OCI-M2 (cell line): Measurements from ENCODE around the gene LYRM2.
"Not testable (repeated sequence)": the region's sequence is repeated elsewhere in the genome, so short reads cannot be mapped to it uniquely, and the experiment has no call there.

ENCODE experiments used
- DNase-seq: peaks from one replicate; lab custom pipeline; 2025; ENCODE audit not compliant: unreplicated experiment; lab: John Stamatoyannopoulos, UW

Gene LYRM2

GRCh38 chr6:89649682-89650081 is 11.1 kb upstream of the LYRM2 start:
- no peak for DNase-seq

DNA sequence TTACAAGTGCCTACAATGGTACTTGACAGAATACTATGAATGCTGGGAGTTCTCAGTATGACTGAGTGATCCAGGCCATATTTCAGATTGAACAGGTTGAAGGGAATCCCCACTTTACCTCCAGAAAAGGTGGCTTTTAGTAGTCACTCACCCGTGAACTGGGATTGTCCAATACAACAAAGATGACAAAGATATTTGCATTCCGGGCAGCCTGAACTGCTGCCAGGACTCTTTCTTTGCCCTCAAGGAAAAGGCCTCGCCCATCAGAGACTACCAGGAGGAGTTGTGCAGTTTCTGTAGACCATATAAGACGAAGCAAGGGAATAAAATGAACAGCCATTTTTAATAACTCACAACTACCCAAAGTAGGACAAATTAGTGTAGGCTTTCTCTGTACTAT is 6.3 kb upstream of the LYRM2 start:
- DNase-seq = no peak

GRCh38 chr6:89643406-89643805 is 4.9 kb upstream of the LYRM2 start:
- DNase-seq = no peak

GRCh38 chr6:89642956-89643355 is 4.4 kb upstream of the LYRM2 start:
- DNase-seq = no peak

DNA sequence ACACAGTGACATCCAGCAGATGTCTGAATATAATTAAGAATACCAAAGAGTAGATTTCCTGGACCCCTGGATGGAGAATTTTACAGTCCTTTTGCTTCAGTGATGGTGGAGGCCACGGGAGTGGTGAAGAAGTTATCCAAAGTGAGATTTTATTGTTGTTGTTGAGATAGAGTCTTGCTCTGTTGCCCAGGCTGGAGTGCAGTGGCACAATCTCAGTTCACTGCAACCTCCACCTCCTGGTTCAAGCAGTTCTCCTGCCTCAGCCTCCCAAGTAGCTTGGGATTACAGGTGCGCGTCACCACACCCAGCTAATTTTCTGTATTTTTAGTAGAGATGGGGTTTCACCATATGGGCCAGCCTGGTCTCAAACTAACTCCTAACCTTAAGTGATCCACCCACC is 3.0 kb upstream of the LYRM2 start:
- DNase-seq = not testable (repeated sequence)

GRCh38 chr6:89640804-89641203 is 2.3 kb upstream of the LYRM2 start:
- DNase-seq = no peak

DNA sequence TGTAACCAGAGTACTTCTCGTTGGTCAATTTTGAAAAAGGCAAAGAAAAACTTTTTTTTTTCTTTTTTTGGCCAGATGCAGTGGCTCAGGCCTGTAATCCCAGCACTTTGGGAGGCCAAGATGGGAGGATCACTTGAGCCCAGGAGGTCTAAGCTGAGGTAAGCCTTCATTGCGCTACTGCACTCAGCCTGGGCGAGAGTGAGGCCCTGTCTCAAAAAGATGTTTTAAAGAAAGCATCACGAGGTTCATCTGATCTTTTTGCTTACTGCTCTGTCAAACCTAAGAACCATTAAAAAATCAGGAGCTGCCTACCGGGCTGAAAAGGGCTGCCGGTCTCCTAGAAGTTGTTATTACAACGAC is 607 bp downstream of the LYRM2 start:
- DNase-seq = no peak

GRCh38 chr6:89636412-89636811 is 2.1 kb downstream of the LYRM2 start:
- not testable (repeated sequence) for DNase-seq

DNA sequence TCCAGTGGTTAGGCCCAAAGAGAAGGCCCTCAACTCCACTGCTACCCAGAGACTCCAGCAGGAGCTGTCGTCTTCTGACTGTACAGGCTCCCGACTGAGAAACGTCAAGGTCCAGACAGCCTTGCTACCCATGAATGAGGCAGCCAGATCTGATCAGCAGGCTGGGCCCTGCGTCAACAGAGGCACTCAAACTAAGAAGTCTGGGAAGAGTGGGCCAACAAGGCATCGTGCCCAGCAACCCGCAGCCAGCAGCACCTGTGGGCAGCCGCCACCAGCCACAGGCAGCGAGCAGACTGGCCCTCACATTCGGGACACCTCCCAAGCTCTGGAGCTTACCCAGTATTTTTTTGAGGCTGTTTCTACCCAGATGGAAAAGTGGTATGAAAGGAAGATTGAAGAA is 8.1 kb downstream of the LYRM2 start:
- DNase-seq = no peak

- DNase-seq = no peak
Observed at GRCh38 chr6:89623749-89624148, 14.8 kb downstream of the LYRM2 start.

- no peak for DNase-seq
Observed at GRCh38 chr6:89619567-89619966, 19.0 kb downstream of the LYRM2 start.

- no peak for DNase-seq
Observed at GRCh38 chr6:89618026-89618425, 20.5 kb downstream of the LYRM2 start.

GRCh38 chr6:89616531-89616930 is 22.0 kb downstream of the LYRM2 start:
- no peak for DNase-seq

DNA sequence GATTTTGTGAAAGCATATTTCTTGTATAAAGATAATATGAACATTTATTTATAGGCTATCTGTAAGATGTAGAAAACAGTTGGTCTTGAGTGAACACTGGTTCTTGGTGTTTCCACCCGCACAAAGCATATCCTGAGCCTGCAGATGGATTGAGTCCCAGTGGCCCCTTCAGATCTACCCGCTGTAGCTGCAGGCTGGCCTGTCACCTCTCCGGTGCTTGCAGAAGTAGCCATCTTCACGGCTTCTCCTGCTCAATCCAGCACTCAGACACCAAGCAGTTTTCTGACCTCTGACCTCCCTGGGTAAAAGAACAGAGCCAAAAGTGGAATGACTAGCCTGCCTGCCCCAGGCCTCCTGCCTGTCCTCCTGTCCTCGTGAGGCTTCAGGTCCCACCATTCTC is 22.7 kb downstream of the LYRM2 start:
- DNase-seq = no peak

- DNase-seq = no peak
Observed at GRCh38 chr6:89613790-89614189, 24.8 kb downstream of the LYRM2 start.

DNA sequence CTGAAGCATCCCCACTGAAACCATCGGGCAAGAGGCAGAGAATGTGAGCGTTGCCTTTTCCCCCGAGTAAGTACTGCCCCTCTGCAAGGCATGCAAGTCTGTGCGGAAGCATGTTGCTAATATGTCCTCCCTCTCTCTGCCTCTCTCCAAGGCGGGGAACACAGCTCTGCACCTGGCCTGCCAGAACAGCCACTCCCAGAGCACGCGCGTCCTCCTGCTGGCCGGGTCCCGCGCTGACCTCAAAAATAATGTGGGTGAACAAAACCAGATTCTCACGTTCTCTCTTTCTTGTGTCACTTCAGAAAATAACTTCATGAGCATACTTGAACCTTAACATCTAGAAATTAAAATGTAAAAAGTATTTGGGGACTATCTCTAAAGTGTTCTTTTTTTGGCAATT is 26.4 kb downstream of the LYRM2 start:
- no peak for DNase-seq

GRCh38 chr6:89611666-89612065 is 26.9 kb downstream of the LYRM2 start:
- DNase-seq = no peak

- DNase-seq = peak; percentile 28
Observed at GRCh38 chr6:89610149-89610642, 28.4 kb downstream of the LYRM2 start.

GRCh38 chr6:89605861-89606260 is 32.7 kb downstream of the LYRM2 start:
- DNase-seq = no peak

DNA sequence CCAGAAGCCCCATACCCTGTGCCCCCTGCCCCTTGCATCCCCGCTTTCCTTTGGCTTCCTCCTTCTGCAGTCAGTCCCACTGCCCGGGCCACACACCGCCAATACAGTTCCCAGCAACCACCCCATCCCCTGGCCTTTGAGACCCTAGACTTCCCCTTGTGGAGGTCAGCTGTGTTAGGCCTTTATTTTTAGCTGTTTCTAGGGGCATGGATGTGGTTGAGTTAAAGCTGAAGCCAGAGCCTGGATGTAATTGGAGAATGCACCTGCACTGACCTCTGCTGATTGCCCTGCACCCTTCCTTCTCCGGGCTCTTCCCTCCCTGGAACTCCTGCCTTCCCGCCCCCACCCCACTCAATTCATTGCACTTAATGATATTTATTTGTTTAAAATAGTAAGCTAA is 33.9 kb downstream of the LYRM2 start:
- DNase-seq = no peak

DNA sequence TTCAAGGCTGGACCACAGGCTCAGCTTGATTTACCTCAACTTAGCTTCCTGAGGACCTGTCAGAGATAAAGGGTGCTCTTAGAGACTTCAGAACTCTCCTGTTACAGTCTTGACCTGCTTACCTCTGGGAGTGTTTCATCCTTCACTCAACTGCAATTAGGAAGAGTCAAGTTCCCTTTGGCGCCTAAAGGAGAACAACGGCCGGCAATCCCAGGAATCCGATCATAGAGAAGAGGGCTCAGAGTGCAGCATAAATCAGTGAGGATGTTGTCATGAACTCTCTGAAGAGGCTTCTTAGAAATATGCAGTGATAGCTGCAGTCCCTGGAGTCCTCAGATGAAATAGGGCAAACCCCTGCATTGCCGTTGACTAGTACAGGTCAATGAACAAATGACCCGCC is 36.4 kb downstream of the LYRM2 start:
- DNase-seq = no peak

- no peak for DNase-seq
Observed at GRCh38 chr6:89599727-89600126, 38.8 kb downstream of the LYRM2 start.

GRCh38 chr6:89597988-89598387 is 40.6 kb downstream of the LYRM2 start:
- no peak for DNase-seq

DNA sequence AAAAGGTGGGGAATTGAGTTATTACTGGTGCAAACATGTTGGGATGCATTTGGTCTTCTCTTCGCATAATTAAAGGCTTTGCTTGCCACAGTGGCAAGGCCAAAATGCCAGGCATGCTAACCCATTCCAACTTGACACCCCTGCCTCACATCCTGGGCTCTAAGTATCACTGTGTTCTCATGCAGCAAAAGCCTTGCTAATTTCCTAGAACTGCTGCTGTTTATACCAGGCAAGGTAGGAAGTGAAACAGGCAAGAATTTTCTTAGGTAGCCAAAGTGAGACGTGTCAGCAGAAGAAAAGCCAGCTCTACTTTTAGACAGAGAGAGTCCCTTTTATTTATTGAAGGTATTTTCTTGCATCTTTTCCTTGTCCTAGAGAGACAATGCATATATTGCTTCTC is 41.2 kb downstream of the LYRM2 start:
- no peak for DNase-seq
